ENCODE data around the gene SNED1.

DNA sequence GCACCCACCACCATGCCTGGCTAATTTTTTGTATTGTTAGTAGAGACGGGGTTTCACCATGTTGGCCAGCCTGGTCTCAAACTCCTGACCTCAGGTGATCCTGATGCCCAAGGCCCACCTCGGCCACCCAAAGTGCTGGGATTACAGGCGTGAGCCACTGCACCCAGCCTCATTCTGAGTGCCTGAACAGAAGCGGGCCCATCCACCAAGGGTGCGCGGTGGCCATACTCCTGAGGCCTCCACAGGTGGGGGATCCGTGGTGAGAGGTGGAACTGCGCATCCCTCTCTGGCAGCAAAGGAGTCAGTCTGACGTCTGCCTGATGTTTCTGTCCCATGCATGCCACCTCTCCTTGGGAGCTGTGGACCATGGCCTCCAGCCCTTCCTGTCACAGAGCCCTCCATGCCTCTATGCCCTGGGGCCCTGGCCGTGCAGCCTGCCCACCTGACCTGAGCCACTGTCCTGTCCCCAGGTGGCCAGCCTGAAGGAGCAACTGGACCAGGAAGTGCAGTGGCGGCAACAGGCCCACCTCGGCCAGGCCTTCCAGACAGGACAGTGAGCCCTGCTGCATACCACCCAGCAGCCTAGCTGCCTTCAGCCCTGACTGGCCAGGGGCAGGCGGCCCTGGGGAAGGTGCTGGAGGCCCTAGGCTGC lies 7.6 kb upstream of the SNED1 start:
- TF ChIP-seq, protein P1, sequence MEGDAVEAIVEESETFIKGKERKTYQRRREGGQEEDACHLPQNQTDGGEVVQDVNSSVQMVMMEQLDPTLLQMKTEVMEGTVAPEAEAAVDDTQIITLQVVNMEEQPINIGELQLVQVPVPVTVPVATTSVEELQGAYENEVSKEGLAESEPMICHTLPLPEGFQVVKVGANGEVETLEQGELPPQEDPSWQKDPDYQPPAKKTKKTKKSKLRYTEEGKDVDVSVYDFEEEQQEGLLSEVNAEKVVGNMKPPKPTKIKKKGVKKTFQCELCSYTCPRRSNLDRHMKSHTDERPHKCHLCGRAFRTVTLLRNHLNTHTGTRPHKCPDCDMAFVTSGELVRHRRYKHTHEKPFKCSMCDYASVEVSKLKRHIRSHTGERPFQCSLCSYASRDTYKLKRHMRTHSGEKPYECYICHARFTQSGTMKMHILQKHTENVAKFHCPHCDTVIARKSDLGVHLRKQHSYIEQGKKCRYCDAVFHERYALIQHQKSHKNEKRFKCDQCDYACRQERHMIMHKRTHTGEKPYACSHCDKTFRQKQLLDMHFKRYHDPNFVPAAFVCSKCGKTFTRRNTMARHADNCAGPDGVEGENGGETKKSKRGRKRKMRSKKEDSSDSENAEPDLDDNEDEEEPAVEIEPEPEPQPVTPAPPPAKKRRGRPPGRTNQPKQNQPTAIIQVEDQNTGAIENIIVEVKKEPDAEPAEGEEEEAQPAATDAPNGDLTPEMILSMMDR (conservative IDR thresholded peaks at IDR 0.05; ENCODE audit: low read length): no peak
- TF ChIP-seq EZH2phosphoT487 (IDR thresholded peaks at IDR 0.05; ENCODE audit: borderline replicate concordance): no peak

Data from Loucy (cell line).